Ovary (tissue), 9 donors: ENCODE data around the gene EIF3A. TPM values are rescaled to one million over a fixed set of nuclear protein-coding genes. Genes with fewer than 3 reads are reported as not detected.

ENCODE experiments used
- DNase-seq, 5 donors: peaks; one replicate each; pipeline ENCODE4 v3.0.0-alpha.2; 2019 to 2020
- H3K27ac ChIP-seq, 2 donors: fragments of 200-600 bp; one replicate each; pipeline versions ENCODE4 v1.5.1 to v1.8.0; 2019 to 2022
- H3K27me3 ChIP-seq: fragments of 200-600 bp; one replicate; pipeline ENCODE4 v1.8.0; 2022
- H3K36me3 ChIP-seq: fragments of 200-600 bp; sonication (generic); one replicate; pipeline ENCODE4 v1.5.1; 2019
- H3K4me1 ChIP-seq: one replicate; pipeline ENCODE4 v1.8.1; 2013; ENCODE audit warnings: mild to moderate bottlenecking, moderate library complexity; ENCODE audit not compliant: insufficient read depth
- H3K4me3 ChIP-seq: fragments of 200-600 bp; sonication (generic); one replicate; pipeline ENCODE4 v1.5.1; 2017
- H3K9me3 ChIP-seq, 2 donors: fragments of 200-600 bp in 1 of 2; sonication (generic) in 1 of 2; one replicate each; pipeline versions ENCODE4 v1.5.1 to v1.8.1; 2013 to 2019; ENCODE audit warnings: mild to moderate bottlenecking in 1 of 2, moderate library complexity in 1 of 2
- CTCF ChIP-seq, 3 donors: fragments of 450-650 bp in 2 of 3; fragments of 200-600 bp in 1 of 3; IDR thresholded peaks; one replicate each; pipeline versions ENCODE4 v1.5.1 to v1.8.0; 2016 to 2022; ENCODE audit warnings: antibody characterized with exemption in 3 of 3, mild to moderate bottlenecking in 1 of 3
- EP300 ChIP-seq: sonication (generic); formaldehyde crosslinking; IDR thresholded peaks from one replicate; pipeline ENCODE4 v1.6.1; 2017; ENCODE audit warnings: antibody characterized with exemption
- POLR2A ChIP-seq: fragments of 450-650 bp; IDR thresholded peaks from one replicate; pipeline ENCODE4 v1.6.1; 2017; ENCODE audit warnings: antibody characterized with exemption, mild to moderate bottlenecking, moderate library complexity
- WGBS, 3 donors: extraction: QIAGEN DNeasy Blood & Tissue Kit in 1 of 3; methylation state at CpG; one replicate each; pipeline versions ENCODE4 v1.1.5 to v1.1.7; 2013 to 2017; 5-methylcytosine and 5-hydroxymethylcytosine counted together
- intact Hi-C, 4 donors: fragments of 100-400 bp; cut with DNase I; formaldehyde crosslinking; loops; one replicate each; pipeline versions ENCODE4 v1.11.0 to v1.15.1; 2022 to 2023
- polyA plus RNA-seq, 2 donors: library from polyadenylated mRNA; stranded (reverse); fragments of 200-250 nt in 1 of 2; fragments of 350-450 nt in 1 of 2; fragmentation: Illumina TruSeq in 1 of 2; extraction: RNeasy Lipid Tissue Mini Kit (QIAGEN cat#74804) in 1 of 2; gene quantifications; one replicate each; pipeline ENCODE4 v1.2.3, GENCODE V29; 2013 to 2014
- total RNA-seq, 7 donors: library from RNA; depleted of rRNA in 2 of 7; stranded (reverse); fragments of >200 nt in 2 of 7; fragmentation: NEBNext Ultra II Directional in 3 of 7; extraction: Animal tissue kit (Norgen Biotek cat#: 25700) in 3 of 7; gene quantifications; one replicate each; pipeline versions ENCODE4 v1.1.0 to v1.2.4, GENCODE V29; 2016 to 2023
- donor health status: DM: no; HTN: no; CAD: no; lungs with moderate emphysema.
- donor health status: DM: no; HTN: no; CAD: no.
- donor health status: Bipolar disorder and iron deficiency.
- donor health status: DM: yes; HTN: yes; CAD: no.
- donor health status: DM: no; HTN: no; CAD: no.
- donor health status: DM: yes; HTN: yes; CAD: no.

Gene EIF3A
- total and polyA plus RNA-seq, 9 donors = 53.9 to 113 (median 88.1) TPM

- intact Hi-C loops = no loop called here
- TF ChIP-seq POLR2A (no peak), EP300 (no peak), CTCF (IDR thresholded peaks at IDR 0.05) (no peak)
- Histone ChIP-seq H3K36me3 (no peaks in the 10 kb centered on the region), H3K9me3 (no peaks in the 10 kb centered on the region), H3K27ac (no peak overlapping the region), H3K4me3 (no peak overlapping the region), H3K4me1 (no peaks in the 10 kb centered on the region), H3K27me3 (no peaks in the 10 kb centered on the region)
- DNase-seq = no peak
- 79 to 86% (median 81%) methylated on average over 2 of the region's 2 CpGs for WGBS, 3 donors
Measured at GRCh38 chr10:119061926-119062325, 18.7 kb downstream of the EIF3A start.

- 73 to 81% (median 81%) methylated on average over 1 of the region's 1 CpG for WGBS, 3 donors
- H3K27me3 ChIP-seq = no peaks in the 10 kb centered on the region
- no peak for TF ChIP-seq CTCF (IDR thresholded peaks at IDR 0.05)
- TF ChIP-seq POLR2A = no peak
- TF ChIP-seq EP300 = no peak
- H3K36me3 ChIP-seq = no peaks in the 10 kb centered on the region
- no peaks in the 10 kb centered on the region for H3K9me3 ChIP-seq
- no peaks in the 10 kb centered on the region for H3K4me1 ChIP-seq
- no peak overlapping the region for H3K4me3 ChIP-seq
- no peak overlapping the region for H3K27ac ChIP-seq
- intact Hi-C loops = no loop called here
- no peak for DNase-seq
Measured at GRCh38 chr10:119061352-119061751, 19.3 kb downstream of the EIF3A start.

- Histone ChIP-seq H3K9me3 (no peaks in the 10 kb centered on the region), H3K4me1 (no peaks in the 10 kb centered on the region), H3K36me3 (peaks cover 3% of the 10 kb centered on the region), H3K27ac (no peak overlapping the region), H3K4me3 (no peak overlapping the region), H3K27me3 (no peaks in the 10 kb centered on the region)
- TF ChIP-seq EP300 = no peak
- no peak for TF ChIP-seq POLR2A
- no peak for TF ChIP-seq CTCF (IDR thresholded peaks at IDR 0.05)
- 83 to 94% (median 91%) methylated on average over 1 of the region's 1 CpG for WGBS, 3 donors
- DNase-seq = no peak
- intact Hi-C loops = no loop called here
Measured at GRCh38 chr10:119060107-119060506, 20.5 kb downstream of the EIF3A start.

GRCh38 chr10:119059557-119059956, 21.1 kb downstream of the EIF3A start:
- Histone ChIP-seq H3K27me3 (no peaks in the 10 kb centered on the region), H3K27ac (no peak overlapping the region), H3K4me1 (no peaks in the 10 kb centered on the region), H3K9me3 (no peaks in the 10 kb centered on the region), H3K4me3 (no peak overlapping the region), H3K36me3 (peaks cover 3% of the 10 kb centered on the region)
- DNase-seq = no peak
- 79 to 82% (median 80%) methylated on average over 4 of the region's 4 CpGs for WGBS, 3 donors
- no peak for TF ChIP-seq POLR2A
- TF ChIP-seq EP300 = no peak
- TF ChIP-seq CTCF (IDR thresholded peaks at IDR 0.05) = no peak
- intact Hi-C loops = no loop called here

DNA sequence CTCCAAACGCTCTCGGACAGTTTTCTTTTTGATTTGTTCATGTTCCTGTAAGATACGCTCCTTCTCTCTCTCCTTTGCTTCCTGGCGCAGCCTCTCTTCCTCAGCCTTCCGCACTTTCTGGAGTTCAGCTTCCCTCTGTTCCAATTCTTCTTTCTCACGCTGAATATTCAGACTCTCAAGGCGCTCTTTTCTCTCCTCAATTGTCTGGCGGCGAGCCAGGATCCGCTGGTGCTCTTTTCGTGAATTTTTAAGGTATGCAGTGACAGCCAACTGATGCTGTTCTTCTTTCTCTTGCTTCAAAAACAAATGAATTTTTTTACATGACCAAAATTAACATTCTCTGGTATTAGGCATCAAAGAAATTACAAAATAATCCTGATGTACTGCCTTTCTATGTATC, 22.6 kb downstream of the EIF3A start:
- 86 to 89% (median 87%) methylated on average over 11 of the region's 11 CpGs for WGBS, 3 donors
- H3K4me1 ChIP-seq = no peaks in the 10 kb centered on the region
- no peak overlapping the region for H3K4me3 ChIP-seq
- no peak overlapping the region for H3K27ac ChIP-seq
- DNase-seq = no peak
- intact Hi-C loops = no loop called here
- no peak for TF ChIP-seq EP300
- H3K9me3 ChIP-seq = no peaks in the 10 kb centered on the region
- no peaks in the 10 kb centered on the region for H3K27me3 ChIP-seq
- H3K36me3 ChIP-seq = peaks cover 3% of the 10 kb centered on the region
